Thyroid gland (tissue), 4 donors: ENCODE measurements around the gene PLCB1.

ENCODE experiments used
- CTCF ChIP-seq, 6 experiments: fragments of 200-600 bp in 3 of 6; fragments of 450-650 bp in 3 of 6; sonication (generic) in 3 of 6; IDR thresholded peaks; one replicate each; pipeline ENCODE4 v1.5.1; 2016 to 2019; ENCODE audit warnings: antibody characterized with exemption in 6 of 6, mild to moderate bottlenecking in 2 of 6, inconsistent platforms in 1 of 6, moderate library complexity in 1 of 6
- POLR2A ChIP-seq, 2 donors: fragments of 450-650 bp; IDR thresholded peaks; one replicate each; pipeline ENCODE4 v1.6.1; 2017; ENCODE audit warnings: antibody characterized with exemption in 2 of 2, mild to moderate bottlenecking in 2 of 2, moderate library complexity in 1 of 2

- TF ChIP-seq CTCF (IDR thresholded peaks at IDR 0.05), result no peak
- TF ChIP-seq POLR2A (IDR thresholded peaks at IDR 0.05), result no peak
Measured at GRCh38 chr20:8223091-8223870, 91.2 kb downstream of the PLCB1 start.
